IMR-90 (cell line): Measurements from ENCODE around the gene EPHB1. TPM values are rescaled to one million over a fixed set of nuclear protein-coding genes. Genes with fewer than 3 reads are reported as not detected.

ENCODE experiments used
- ATAC-seq: fragments of 200-7000 bp; cut with Tn5 transposase; 2 replicates; pipeline ENCODE4 v1.9.1; 2020; ENCODE audit warnings: low read depth, mild to moderate bottlenecking, moderate library complexity
- BruUV-seq: library from RNA; stranded (reverse); fragments of 400-500 nt; replicated peaks from 2 replicates; lab custom pipeline; 2021; lab: Mats Ljungman, UMichigan
- CTCF ChIA-PET: fragments of 300-600 bp; formaldehyde crosslinking; extraction: SDS; loops from one replicate; lab custom pipeline; 2021; ENCODE audit warnings: antibody characterized with exemption; lab: Yijun Ruan, JAX
- POLR2A ChIA-PET: fragments of 300-600 bp; sonication (Branson Sonifier 250); formaldehyde crosslinking; loops from one replicate; lab custom pipeline; 2022; ENCODE audit warnings: antibody characterized with exemption; ENCODE audit not compliant: unreplicated experiment; lab: Charles Lee
- DNase-seq: peaks from one replicate; pipeline ENCODE4 v3.0.0; 2013
- H2AFZ ChIP-seq: replicated peaks from 2 replicates; pipeline ENCODE3; 2013; ENCODE audit warnings: low read length, mild to moderate bottlenecking; ENCODE audit not compliant: poor library complexity
- H2AK5ac ChIP-seq: 2 replicates; pipeline ENCODE4 v1.6.1; 2013; ENCODE audit warnings: low read depth, low read length, inconsistent platforms
- H2AK9ac ChIP-seq: replicated peaks from 2 replicates; pipeline ENCODE3; 2013; ENCODE audit warnings: mild to moderate bottlenecking, low read depth, low read length, moderate library complexity; ENCODE audit not compliant: poor library complexity
- H2BK120ac ChIP-seq: 2 replicates; pipeline ENCODE4 v1.6.1; 2013; ENCODE audit warnings: low read depth, low read length, inconsistent platforms
- H2BK15ac ChIP-seq: 3 replicates; pipeline ENCODE4 v1.6.1; 2013; ENCODE audit warnings: low read depth, low read length, inconsistent platforms
- H2BK20ac ChIP-seq: 2 replicates; pipeline ENCODE4 v1.6.1; 2013; ENCODE audit warnings: low read depth, mild to moderate bottlenecking, inconsistent platforms, low read length, moderate library complexity
- H2BK5ac ChIP-seq: 2 replicates; pipeline ENCODE4 v1.6.1; 2013; ENCODE audit warnings: mild to moderate bottlenecking, low read depth, low read length, inconsistent platforms; ENCODE audit not compliant: poor library complexity, severe bottlenecking
- H3K14ac ChIP-seq: replicated peaks from 2 replicates; pipeline ENCODE4 v1.6.1; 2013; ENCODE audit warnings: low read depth, low read length, inconsistent platforms
- H3K18ac ChIP-seq: 2 replicates; pipeline ENCODE4 v1.6.1; 2013; ENCODE audit warnings: low read depth, low read length, control low read depth
- H3K23ac ChIP-seq: 2 replicates; pipeline ENCODE4 v1.6.1; 2013; ENCODE audit warnings: low read depth, low read length, inconsistent platforms
- H3K27ac ChIP-seq: 2 replicates; pipeline ENCODE4 v1.5.1; 2013; ENCODE audit warnings: mild to moderate bottlenecking, control low read depth, low read length; ENCODE audit not compliant: insufficient read depth
- H3K27me3 ChIP-seq: 2 replicates; pipeline ENCODE4 v1.6.1; 2013; ENCODE audit warnings: low read length; ENCODE audit not compliant: control insufficient read depth, insufficient read depth
- H3K36me3 ChIP-seq: 2 replicates; pipeline ENCODE4 v1.6.1; 2013; ENCODE audit warnings: low read length, mixed read lengths; ENCODE audit not compliant: control insufficient read depth, insufficient read depth
- H3K4ac ChIP-seq: 2 replicates; pipeline ENCODE4 v1.6.1; 2013; ENCODE audit warnings: low read depth, low read length, inconsistent platforms
- H3K4me1 ChIP-seq: 2 replicates; pipeline ENCODE4 v1.6.1; 2013; ENCODE audit warnings: low read length, mixed read lengths; ENCODE audit not compliant: control insufficient read depth, insufficient read depth
- H3K4me2 ChIP-seq: 2 replicates; pipeline ENCODE4 v1.6.1; 2013; ENCODE audit warnings: low read depth, mild to moderate bottlenecking, control low read depth, low read length, moderate library complexity
- H3K4me3 ChIP-seq: 2 replicates; pipeline ENCODE4 v1.5.1; 2013; ENCODE audit warnings: low read depth, mild to moderate bottlenecking, control low read depth, low read length, moderate library complexity; ENCODE audit not compliant: insufficient read depth
- H3K56ac ChIP-seq: 2 replicates; pipeline ENCODE4 v1.6.1; 2013; ENCODE audit warnings: low read length, inconsistent platforms; ENCODE audit not compliant: insufficient read depth; ENCODE audit errors: extremely low read depth
- H3K79me1 ChIP-seq, 2 experiments: 2 replicates each; pipeline ENCODE4 v1.6.1; 2013; ENCODE audit warnings: low read length in 2 of 2, inconsistent platforms in 1 of 2, low read depth in 1 of 2
- H3K9ac ChIP-seq: 2 replicates; pipeline ENCODE4 v1.6.1; 2013; ENCODE audit warnings: low read depth, low read length, control low read depth
- H3K9me1 ChIP-seq: 2 replicates; pipeline ENCODE4 v1.6.1; 2013; ENCODE audit warnings: low read length, inconsistent platforms; ENCODE audit not compliant: insufficient read depth
- H3K9me3 ChIP-seq: 2 replicates; pipeline ENCODE4 v1.6.1; 2013; ENCODE audit warnings: low read length; ENCODE audit not compliant: control insufficient read depth, insufficient read depth
- H4K20me1 ChIP-seq: 2 replicates; pipeline ENCODE4 v1.6.1; 2013; ENCODE audit warnings: low read length, inconsistent platforms; ENCODE audit not compliant: insufficient read depth
- H4K5ac ChIP-seq: 2 replicates; pipeline ENCODE4 v1.6.1; 2013; ENCODE audit warnings: mild to moderate bottlenecking, low read depth, low read length, control low read depth
- H4K8ac ChIP-seq, 2 experiments: 2 replicates each; pipeline ENCODE4 v1.6.1; 2013; ENCODE audit warnings: low read depth in 2 of 2, low read length in 2 of 2, control low read depth in 1 of 2, inconsistent platforms in 1 of 2
- H4K91ac ChIP-seq: 2 replicates; pipeline ENCODE4 v1.6.1; 2013; ENCODE audit warnings: low read depth, low read length, inconsistent platforms; ENCODE audit not compliant: insufficient read depth
- BHLHE40 ChIP-seq: fragments of 150-350 bp; IDR thresholded peaks from 2 replicates; pipeline ENCODE4 v1.6.1; 2016; ENCODE audit warnings: mild to moderate bottlenecking, low read depth, low read length
- CEBPB ChIP-seq: IDR thresholded peaks from 2 replicates; pipeline ENCODE4 v1.6.1; 2012; ENCODE audit warnings: low read depth, low read length, improper control_type of control experiment
- CHD1 ChIP-seq: IDR thresholded peaks from 2 replicates; pipeline ENCODE4 v1.6.1; 2012; ENCODE audit warnings: low read depth, low read length, improper control_type of control experiment
- MAFK ChIP-seq: IDR thresholded peaks from 2 replicates; pipeline ENCODE4 v1.6.1; 2012; ENCODE audit warnings: low read depth, low read length, improper control_type of control experiment
- MAZ ChIP-seq: IDR thresholded peaks from 2 replicates; pipeline ENCODE4 v1.6.1; 2012; ENCODE audit warnings: low read depth, mild to moderate bottlenecking, low read length, improper control_type of control experiment, moderate library complexity, borderline replicate concordance
- MXI1 ChIP-seq: IDR thresholded peaks from 2 replicates; pipeline ENCODE4 v1.6.1; 2012; ENCODE audit warnings: low read depth, mild to moderate bottlenecking, low read length, moderate library complexity, borderline replicate concordance
- NFE2L2 ChIP-seq: fragments of 150-350 bp; IDR thresholded peaks from 2 replicates; pipeline ENCODE4 v1.6.1; 2016; ENCODE audit warnings: low read depth, mild to moderate bottlenecking, low read length
- POLR2A ChIP-seq: IDR thresholded peaks from 2 replicates; pipeline ENCODE4 v1.6.1; 2012; ENCODE audit warnings: mild to moderate bottlenecking, low read depth, low read length
- RAD21 ChIP-seq: IDR thresholded peaks from 2 replicates; pipeline ENCODE4 v1.6.1; 2012; ENCODE audit warnings: low read length, improper control_type of control experiment
- RCOR1 ChIP-seq: IDR thresholded peaks from 2 replicates; pipeline ENCODE4 v1.6.1; 2012; ENCODE audit warnings: mild to moderate bottlenecking, low read length, improper control_type of control experiment; ENCODE audit not compliant: insufficient replicate concordance
- RFX5 ChIP-seq: IDR thresholded peaks from 2 replicates; pipeline ENCODE4 v1.8.0; 2012; ENCODE audit warnings: low read depth, mild to moderate bottlenecking, low read length, moderate library complexity
- SMC3 ChIP-seq: fragments of 150-350 bp; IDR thresholded peaks from 2 replicates; pipeline ENCODE4 v1.6.1; 2016; ENCODE audit warnings: low read depth, mild to moderate bottlenecking, antibody characterized with exemption, low read length, moderate library complexity
- WGBS, 2 experiments: methylation state at CpG; one replicate each; pipeline versions ENCODE4 v1.1.5 to v1.1.7; 2013; ENCODE audit warnings: missing lambda C conversion rate in 2 of 2; ENCODE audit not compliant: insufficient read length in 1 of 2; ENCODE audit errors: extremely low coverage in 2 of 2; 5-methylcytosine and 5-hydroxymethylcytosine counted together
- dilution Hi-C: fragments of 300-500 bp; cut with HindIII; formaldehyde crosslinking; loops from one replicate; pipeline ENCODE4 v1.14.3; 2018; ENCODE audit warnings: low sequenced_read_pairs; ENCODE audit not compliant: unreplicated experiment
- in situ Hi-C: fragments of 300-500 bp; cut with MboI; formaldehyde crosslinking; loops from 3 replicates; pipeline ENCODE4 v1.14.3; 2019; ENCODE audit warnings: low sequenced_read_pairs, inconsistent platforms, mixed read lengths
- intact Hi-C: fragments of 100-400 bp; cut with micrococcal nuclease; formaldehyde crosslinking; loops from 2 replicates; pipeline ENCODE4 v1.10.0; 2022
- polyA plus RNA-seq, 3 experiments: library from polyadenylated mRNA; depleted of rRNA; stranded (reverse); fragments of >200 nt; gene quantifications; 2 replicates each; pipeline ENCODE4 v1.2.3, GENCODE V29; 2012; ENCODE audit warnings: low replicate concordance in 1 of 3
- total RNA-seq: library from RNA; depleted of rRNA; stranded (reverse); fragments of >200 nt; gene quantifications from 2 replicates; pipeline ENCODE4 v1.2.3, GENCODE V29; 2012
- TF ChIP-seq, protein P1 (sequence below): fragments of 150-350 bp; IDR thresholded peaks from 2 replicates; pipeline ENCODE4 v1.6.1; 2017; ENCODE audit warnings: mild to moderate bottlenecking, antibody characterized with exemption, low read length, low read depth
- TF ChIP-seq, protein P2 (sequence below): conservative IDR thresholded peaks from 2 replicates; pipeline ENCODE4 v1.5.1; 2012; ENCODE audit warnings: mild to moderate bottlenecking, low read depth, low read length, improper control_type of control experiment
- TF ChIP-seq, protein P3 (sequence below): fragments of 150-350 bp; IDR thresholded peaks from 2 replicates; pipeline ENCODE4 v1.6.1; 2016; ENCODE audit warnings: low read depth, mild to moderate bottlenecking, low read length, moderate library complexity, borderline replicate concordance

Gene EPHB1
- total and polyA plus RNA-seq, 2 of the 4 experiments (the other 2 are of a cell fraction), result 0.17 to 0.36 TPM

DNA sequence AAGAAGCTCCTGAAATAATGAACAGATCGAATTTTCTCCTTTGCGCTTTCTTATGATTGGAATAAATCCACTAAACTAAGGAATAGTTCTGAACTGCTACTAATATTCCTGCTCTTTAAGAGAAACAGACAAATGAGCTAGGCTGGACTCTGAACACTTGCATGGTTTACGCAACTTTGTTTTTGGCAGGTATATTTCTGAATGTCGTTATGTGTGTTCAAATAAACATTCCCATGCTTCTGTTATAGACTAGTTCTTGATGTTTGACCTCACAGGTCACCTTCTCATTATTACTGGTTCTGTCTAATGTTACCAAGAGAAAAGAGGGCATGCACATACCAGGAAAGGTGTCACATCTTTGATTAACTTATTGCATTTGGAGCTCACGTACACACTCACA lies 418.2 kb downstream of the EPHB1 start:
- Histone ChIP-seq H2BK20ac (no peak overlapping the region), H3K27me3 (no peaks in the 10 kb centered on the region), H3K36me3 (no peaks in the 10 kb centered on the region), H4K20me1 (no peaks in the 10 kb centered on the region), H4K5ac (no peak overlapping the region), H4K91ac (no peak overlapping the region), H3K9me3 (peaks cover 5% of the 10 kb centered on the region; the same call in 1 of the 2 replicates), H3K4me3 (no peak overlapping the region), H2BK5ac (no peak overlapping the region), H3K4ac (no peak overlapping the region), H3K23ac (no peak overlapping the region), H3K9ac (no peak overlapping the region), H2AK5ac (no peak overlapping the region), H3K18ac (no peak overlapping the region), H3K4me1 (no peaks in the 10 kb centered on the region), H2BK120ac (no peak overlapping the region), H2BK15ac (no peak overlapping the region), H3K14ac (no peak overlapping the region), H3K4me2 (no peak overlapping the region), H4K8ac (no peak overlapping the region), H2AFZ (no peak overlapping the region), H3K9me1 (no peaks in the 10 kb centered on the region), H3K56ac (no peak overlapping the region), H3K79me1 (no peaks in the 10 kb centered on the region), H2AK9ac (no peak overlapping the region), H3K27ac (no peak overlapping the region)
- in situ Hi-C loops, result no loop called here
- BruUV-seq, result no TSS peak
- intact Hi-C loops, result no loop called here
- no peak for TF ChIP-seq RAD21
- no peak for TF ChIP-seq POLR2A
- TF ChIP-seq NFE2L2, result no peak
- TF ChIP-seq CEBPB, result no peak
- TF ChIP-seq BHLHE40, result no peak
- TF ChIP-seq, protein P1, sequence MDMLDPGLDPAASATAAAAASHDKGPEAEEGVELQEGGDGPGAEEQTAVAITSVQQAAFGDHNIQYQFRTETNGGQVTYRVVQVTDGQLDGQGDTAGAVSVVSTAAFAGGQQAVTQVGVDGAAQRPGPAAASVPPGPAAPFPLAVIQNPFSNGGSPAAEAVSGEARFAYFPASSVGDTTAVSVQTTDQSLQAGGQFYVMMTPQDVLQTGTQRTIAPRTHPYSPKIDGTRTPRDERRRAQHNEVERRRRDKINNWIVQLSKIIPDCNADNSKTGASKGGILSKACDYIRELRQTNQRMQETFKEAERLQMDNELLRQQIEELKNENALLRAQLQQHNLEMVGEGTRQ, result no peak
- no peak for TF ChIP-seq MAFK
- TF ChIP-seq, protein P2, sequence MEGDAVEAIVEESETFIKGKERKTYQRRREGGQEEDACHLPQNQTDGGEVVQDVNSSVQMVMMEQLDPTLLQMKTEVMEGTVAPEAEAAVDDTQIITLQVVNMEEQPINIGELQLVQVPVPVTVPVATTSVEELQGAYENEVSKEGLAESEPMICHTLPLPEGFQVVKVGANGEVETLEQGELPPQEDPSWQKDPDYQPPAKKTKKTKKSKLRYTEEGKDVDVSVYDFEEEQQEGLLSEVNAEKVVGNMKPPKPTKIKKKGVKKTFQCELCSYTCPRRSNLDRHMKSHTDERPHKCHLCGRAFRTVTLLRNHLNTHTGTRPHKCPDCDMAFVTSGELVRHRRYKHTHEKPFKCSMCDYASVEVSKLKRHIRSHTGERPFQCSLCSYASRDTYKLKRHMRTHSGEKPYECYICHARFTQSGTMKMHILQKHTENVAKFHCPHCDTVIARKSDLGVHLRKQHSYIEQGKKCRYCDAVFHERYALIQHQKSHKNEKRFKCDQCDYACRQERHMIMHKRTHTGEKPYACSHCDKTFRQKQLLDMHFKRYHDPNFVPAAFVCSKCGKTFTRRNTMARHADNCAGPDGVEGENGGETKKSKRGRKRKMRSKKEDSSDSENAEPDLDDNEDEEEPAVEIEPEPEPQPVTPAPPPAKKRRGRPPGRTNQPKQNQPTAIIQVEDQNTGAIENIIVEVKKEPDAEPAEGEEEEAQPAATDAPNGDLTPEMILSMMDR, result no peak
- TF ChIP-seq CHD1, result no peak
- no peak for TF ChIP-seq MXI1
- TF ChIP-seq SMC3, result no peak
- TF ChIP-seq MAZ, result no peak
- TF ChIP-seq, protein P3, sequence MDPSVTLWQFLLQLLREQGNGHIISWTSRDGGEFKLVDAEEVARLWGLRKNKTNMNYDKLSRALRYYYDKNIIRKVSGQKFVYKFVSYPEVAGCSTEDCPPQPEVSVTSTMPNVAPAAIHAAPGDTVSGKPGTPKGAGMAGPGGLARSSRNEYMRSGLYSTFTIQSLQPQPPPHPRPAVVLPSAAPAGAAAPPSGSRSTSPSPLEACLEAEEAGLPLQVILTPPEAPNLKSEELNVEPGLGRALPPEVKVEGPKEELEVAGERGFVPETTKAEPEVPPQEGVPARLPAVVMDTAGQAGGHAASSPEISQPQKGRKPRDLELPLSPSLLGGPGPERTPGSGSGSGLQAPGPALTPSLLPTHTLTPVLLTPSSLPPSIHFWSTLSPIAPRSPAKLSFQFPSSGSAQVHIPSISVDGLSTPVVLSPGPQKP, result no peak
- TF ChIP-seq RFX5, result no peak
- TF ChIP-seq RCOR1, result no peak
- ChIA-PET POLR2A (no interaction called here), CTCF (no interaction called here)
- WGBS, 2 experiments, result no CpG with 5 or more reads among the region's 5 CpGs
- no peak for ATAC-seq
- no peak for DNase-seq
- dilution Hi-C loops, result no loop called here
